ENCODE results near the gene GPANK1.
A peak's percentile ranks its signal among the peaks of the same experiment; 100 is the strongest.

GPANK1 gene

GRCh38 chr6:31690231-31691077 is 25.7 kb upstream of the GPANK1 start:
- no peak for DNase-seq

- DNase-seq = no peak
Measured at GRCh38 chr6:31689249-31690110, 24.7 kb upstream of the GPANK1 start.

DNA sequence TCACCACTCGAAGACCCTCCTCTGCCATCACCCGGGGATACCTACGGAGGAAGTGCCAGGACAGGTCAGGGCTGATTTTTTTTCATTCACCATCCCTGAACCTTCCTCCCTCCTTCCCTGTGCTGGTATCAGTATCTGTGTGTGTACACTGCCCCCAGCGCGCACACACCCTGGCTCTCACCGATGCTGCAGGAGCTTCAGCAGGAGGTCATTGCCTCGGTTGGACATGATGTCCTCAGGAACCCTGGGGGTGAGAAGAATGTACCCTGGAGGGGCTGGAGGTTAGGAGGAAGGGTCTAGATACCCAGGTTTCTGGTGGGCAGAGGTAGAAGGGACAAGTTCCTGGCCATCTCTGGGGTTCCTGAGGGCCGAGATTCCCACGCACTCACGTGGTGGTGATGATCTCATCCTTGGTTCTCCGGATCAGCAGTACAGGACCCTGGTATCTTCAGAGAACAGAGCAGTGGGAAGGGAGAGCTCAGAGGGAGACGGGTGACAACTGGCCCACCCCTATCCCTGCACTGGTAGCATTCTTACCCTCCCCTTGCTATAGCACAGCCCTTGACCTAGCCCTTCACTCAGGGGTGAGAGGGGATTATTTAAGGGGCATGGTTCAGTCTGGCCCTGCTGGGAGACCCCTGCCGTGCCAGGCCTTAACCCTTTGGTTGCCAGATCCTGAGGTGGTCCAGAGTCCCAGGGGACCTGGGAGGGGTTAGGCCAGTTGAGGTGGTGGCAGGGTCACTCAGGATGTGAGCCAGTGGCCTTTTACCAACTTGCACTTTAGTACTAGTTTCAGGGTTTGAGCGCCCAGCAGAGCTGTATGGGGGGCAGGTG is 23.3 kb upstream of the GPANK1 start:
- DNase-seq = no peak

GRCh38 chr6:31687321-31687720 is 22.5 kb upstream of the GPANK1 start:
- DNase-seq = no peak

GRCh38 chr6:31686483-31686882 is 21.7 kb upstream of the GPANK1 start:
- DNase-seq = no peak

DNA sequence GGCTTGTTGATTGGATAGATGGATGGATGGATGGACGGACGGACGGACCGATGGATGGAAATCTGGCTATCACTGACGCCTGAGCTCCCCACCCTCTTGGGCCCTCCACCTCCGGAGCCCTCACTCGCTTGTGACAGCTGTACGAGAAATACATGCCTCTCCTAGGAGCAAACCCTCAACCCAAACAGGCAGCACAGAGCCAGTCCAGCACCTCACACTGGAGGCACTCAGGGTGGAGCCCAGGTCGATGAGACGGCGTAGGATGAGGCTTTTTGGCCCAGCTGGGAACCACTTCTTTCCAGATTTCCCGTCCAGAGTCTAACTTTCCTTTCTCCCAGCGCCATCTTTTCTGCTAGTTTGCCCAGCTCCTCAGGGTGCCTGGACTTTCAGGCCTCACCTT is 18.8 kb upstream of the GPANK1 start:
- no peak for DNase-seq

DNA sequence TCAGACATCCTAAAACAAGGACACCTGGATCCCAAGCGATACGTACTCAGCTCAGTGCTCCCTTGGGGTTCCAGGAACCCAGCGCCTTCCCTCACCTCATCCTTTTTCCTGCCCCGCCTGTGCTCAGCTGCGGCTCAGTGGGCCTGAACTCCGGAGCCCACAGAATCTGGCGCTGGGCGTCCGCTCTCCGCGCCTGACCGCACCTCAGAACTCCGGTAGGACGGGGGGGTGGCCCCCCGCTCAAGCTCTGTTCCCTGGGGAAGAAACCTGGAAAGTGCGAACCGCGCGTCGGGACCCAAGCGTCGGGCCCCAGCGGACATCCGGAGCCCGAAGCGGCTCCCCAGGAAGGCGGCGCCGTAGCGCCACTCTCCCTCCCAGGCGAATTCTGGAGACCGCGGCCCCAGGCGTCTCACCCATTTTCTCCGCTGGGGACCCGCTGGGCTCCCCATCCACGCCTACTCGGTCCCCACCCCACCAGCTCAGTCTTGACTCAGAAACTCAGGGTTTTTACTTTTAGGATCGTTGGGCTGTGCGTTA is 16.4 kb upstream of the GPANK1 start:
- peak; percentile 50 for DNase-seq

DNA sequence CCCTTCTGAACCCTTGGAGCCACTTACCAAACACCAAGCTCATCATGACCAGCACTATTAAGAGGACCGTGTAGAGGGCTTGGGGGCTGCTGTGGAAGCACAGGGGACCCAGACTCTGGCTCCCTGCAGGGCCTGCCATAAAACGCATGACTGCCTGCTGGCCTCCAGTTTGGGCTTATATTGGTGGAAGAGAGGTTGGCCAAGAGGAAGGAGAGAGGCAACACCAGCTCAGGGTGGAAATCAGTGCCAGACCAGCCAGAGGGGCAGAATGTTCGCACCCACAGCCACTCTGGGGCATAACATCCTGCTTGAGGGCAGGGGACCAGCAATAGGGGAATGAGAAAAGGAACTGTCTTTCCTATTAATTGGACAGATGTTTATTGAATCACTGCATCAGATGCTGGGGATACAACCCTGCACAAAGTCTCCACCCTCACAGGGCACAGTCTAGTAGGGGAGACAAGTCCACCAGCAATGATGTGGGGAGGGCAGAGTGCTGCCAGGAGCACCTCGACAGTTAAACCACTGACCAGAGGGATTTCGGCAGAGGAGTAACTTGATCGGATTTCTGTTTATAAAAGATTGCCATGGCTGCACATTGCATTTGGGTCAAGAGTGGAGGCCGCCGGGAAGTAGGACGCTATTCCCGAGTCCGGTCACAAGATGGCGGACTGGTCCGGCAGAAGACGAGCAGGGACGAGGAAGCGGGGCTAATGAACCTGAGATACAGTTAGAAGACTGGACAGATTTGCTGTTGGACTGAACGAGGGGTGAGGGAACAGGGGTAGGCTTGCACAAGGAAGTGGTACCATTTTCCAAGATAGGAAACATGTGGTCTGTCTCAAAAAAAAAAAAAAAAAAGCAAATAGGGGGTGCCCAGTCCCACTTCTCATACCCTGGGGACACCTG is 15.7 kb upstream of the GPANK1 start, which contains the start of gene LY6G5C:
LY6G5C (minus strand) TSS at position 842 of the 909 bp plus-strand sequence; CDS start at position 148, 694 bp downstream.
- DNase-seq = peak; percentile 79

DNA sequence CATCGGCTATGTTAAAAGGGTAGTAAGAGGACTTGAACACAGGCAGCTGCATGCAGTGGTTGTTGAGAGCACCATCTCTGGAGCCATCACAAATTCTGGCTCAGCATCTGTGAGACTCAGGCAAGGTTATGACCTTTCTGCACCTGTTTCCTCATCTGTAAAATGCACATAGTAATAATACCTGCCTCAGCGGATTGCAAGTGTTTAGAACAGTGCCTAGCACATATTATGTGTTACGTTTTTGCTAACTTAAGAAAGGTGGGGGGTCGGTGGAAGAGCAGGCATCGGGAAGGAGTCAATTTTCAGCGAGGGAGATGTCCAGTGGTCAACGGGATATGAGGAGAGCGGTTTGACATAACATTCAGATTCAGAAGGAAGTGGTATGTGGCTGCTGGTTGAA is 13.2 kb upstream of the GPANK1 start:
- no peak for DNase-seq

DNA sequence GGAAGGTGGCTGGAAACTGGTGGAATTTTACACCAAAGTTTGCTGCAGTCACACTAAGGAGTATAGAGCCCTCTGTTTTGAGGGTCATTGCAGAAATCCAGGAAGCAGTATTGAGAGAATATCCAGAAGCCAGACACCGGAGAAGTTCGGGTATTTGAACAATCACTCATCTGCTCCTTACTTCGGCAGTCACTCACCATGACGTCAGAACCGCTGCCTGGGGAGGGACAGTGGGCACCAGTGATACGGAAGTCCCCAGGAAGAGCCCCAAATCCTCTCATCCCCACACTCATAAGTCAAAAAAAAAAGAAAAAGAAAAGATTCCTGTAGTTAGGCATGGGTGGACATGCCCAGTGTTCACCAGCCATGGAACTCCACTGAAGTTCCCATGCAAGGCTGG is 12.1 kb upstream of the GPANK1 start:
- no peak for DNase-seq

DNA sequence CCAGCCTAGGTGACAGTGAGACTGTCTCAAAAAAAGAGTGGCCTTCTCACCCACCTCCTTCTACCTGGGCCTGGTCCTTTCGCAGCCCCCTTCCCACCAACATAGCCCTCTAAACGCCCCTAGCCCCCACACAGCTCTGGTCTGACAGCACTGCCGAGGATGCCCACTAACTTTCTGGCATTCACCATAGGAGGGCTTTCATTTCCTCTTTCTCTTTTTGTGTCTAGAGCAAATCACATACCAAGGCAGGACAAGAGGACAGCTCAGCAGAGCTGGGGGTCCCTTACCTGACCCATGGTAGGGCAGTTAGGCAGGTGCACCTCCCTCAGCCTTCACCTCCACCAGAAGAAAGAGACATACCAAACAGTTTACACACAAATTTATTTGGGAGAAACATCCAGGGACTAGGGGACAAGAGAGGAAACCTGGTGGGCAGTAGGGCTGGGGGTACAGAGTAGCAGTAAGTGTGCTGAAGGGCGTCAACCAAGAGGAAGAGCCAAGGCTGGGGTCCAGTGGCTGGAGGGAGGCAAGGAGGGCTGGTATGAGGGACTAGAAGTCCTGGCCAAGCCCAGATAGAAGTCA is 11.6 kb upstream of the GPANK1 start:
- DNase-seq = no peak

DNA sequence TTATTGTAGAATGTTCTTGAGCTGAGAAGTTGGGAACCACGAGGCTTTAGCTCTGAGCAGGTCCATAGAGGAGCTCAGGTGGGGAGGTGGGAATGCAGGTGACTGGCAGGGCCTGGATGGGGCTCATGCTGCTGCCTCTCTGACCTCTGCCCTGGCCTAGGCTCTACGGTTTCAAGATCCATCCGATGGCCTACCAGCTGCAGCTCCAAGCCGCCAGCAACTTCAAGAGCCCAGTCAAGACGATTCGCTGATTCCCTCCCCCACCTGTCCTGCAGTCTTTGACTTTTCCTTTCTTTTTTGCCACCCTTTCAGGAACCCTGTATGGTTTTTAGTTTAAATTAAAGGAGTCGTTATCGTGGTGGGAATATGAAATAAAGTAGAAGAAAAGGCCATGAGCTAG is 4.9 kb upstream of the GPANK1 start, which contains the start of gene LY6G5B:
LY6G5B (plus strand) TSS at position 301 of the 400 bp plus-strand sequence. CDS start 975 bp downstream, outside the sequence.
- no peak for DNase-seq

DNA sequence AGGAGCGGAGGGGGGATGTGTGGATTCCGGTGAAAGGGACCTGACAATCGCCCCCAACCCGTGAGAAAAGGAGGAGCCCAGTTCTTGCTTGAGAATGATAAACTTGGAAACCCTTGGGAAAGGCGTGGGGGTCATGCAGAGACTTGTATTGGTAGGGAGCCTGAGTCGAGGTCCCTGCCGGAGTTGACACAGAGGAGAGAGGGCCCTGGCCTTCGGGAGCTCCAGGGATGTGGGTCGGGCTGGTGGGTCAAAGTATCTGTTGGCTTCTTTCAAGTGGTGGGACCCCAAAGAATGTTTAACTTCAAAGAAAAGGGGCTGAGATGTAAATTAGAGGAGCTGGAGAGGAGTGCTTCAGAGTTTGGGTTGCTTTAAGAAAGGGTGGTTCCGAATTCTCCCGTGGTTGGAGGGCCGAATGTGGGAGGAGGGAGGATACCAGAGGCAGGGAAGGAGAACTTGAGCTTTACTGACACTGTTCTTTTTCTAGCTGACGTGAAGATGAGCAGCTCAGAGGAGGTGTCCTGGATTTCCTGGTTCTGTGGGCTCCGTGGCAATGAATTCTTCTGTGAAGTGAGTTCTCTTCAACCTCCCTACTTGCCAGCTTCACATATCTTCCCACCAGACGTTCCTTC is 1.7 kb upstream of the GPANK1 start:
- no peak for DNase-seq

GRCh38 chr6:31665501-31666336 is 922 bp upstream of the GPANK1 start, which contains the start of gene CSNK2B:
CSNK2B (plus strand) TSS chr6:31666080; CDS start chr6:31666832, 752 bp downstream.
- peak; percentile 99 for DNase-seq

DNA sequence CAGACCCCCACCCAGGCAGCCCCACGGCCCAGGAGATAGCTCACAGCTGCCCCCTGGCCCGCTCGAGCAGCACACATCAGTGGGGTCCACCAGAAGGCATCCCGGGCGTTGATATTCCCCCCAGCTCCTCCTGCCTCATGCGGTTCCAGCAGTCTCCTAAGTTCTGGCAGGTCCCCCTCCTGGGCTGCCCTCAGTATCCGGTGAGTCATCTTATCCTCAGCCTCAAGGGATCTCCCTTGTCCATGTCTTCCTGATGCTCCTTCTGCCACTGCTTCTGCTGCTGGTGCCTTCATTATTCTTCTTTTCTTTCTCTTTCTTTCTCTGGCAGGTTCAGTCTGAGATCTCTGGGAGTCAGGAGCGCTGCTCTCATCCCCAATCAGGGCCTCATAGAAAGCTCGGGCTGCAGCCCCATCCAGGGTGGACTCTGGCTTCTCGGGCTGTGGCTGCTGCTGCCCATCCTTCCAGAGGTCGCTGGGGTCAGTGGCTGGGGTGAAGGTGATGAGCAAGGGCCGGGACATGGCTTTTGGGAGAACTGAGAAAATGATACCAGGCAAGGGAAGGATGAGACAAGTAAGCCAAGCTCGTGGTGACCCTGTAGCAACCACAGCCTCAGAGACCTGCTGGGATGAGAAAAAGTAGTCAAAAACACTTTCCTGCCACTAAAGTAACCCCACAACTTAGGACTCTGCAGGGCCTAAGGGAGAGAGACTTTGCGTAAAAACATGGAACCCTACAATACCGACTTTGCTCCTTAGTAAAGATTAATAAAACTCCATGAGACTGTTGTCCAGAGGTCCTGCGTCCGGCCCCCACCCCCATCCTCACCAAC is 622 bp downstream of the GPANK1 start:
- DNase-seq = peak; percentile 20

GRCh38 chr6:31663126-31663960 is 1.5 kb downstream of the GPANK1 start:
- no peak for DNase-seq

GRCh38 chr6:31662124-31662723 is 2.6 kb downstream of the GPANK1 start:
- no peak for DNase-seq
